K562 (cell line): Measurements from ENCODE around the gene TMEM203. TPM values are rescaled to one million over a fixed set of nuclear protein-coding genes. Genes with fewer than 3 reads are reported as not detected.

Source experiments
- ATAC-seq: fragments of 200-7000 bp; cut with Tn5 transposase; 3 replicates; pipeline ENCODE4 v1.9.1; 2020; ENCODE audit warnings: moderate library complexity
- BruUV-seq: library from RNA; stranded (reverse); fragments of 400-500 nt; replicated peaks from 2 replicates; lab custom pipeline; 2021; lab: Mats Ljungman, UMichigan
- CTCF ChIA-PET: fragments of 300-600 bp; formaldehyde crosslinking; extraction: SDS; loops from one replicate; lab custom pipeline; 2021; ENCODE audit warnings: low intra/inter-chr PET ratio; lab: Yijun Ruan, JAX
- POLR2A ChIA-PET: fragments of 300-600, 350-650 bp; sonication (Branson Sonifier 250); formaldehyde crosslinking; extraction: SDS; loops from one replicate; lab custom pipeline; 2021; ENCODE audit warnings: antibody characterized with exemption, inconsistent platforms; lab: Yijun Ruan, JAX
- DNase-seq, 4 experiments: peaks; one replicate each; pipeline versions ENCODE4 v3.0.0 to v3.0.0-alpha.2; 2011 to 2018; ENCODE audit warnings: low spot score in 3 of 4, mixed read lengths in 3 of 4; ENCODE audit errors: extremely low read depth in 1 of 4
- FAIRE-seq: peaks from 2 replicates; lab custom pipeline; 2011; peaks lifted over from hg19 to GRCh38; lab: Jason Lieb, UNC
- H2AFZ ChIP-seq: 2 replicates; pipeline ENCODE4 v1.6.0; 2011; ENCODE audit warnings: low read depth, low read length, control low read depth, inconsistent platforms
- H3K27ac ChIP-seq: fragments of 200-600 bp; 3 replicates; pipeline ENCODE4 v1.8.0; 2011; ENCODE audit warnings: low read depth, mild to moderate bottlenecking, control low read depth, inconsistent platforms, low read length, moderate library complexity, mixed read lengths; ENCODE audit errors: extremely low read depth
- H3K27me3 ChIP-seq, 2 experiments: fragments of 300-600 bp in 1 of 2; 2 replicates in 1 of 2; 3 replicates in 1 of 2; pipeline versions ENCODE4 v1.6.0 to v1.8.0; 2011; ENCODE audit warnings: inconsistent platforms in 2 of 2, low read length in 2 of 2, mild to moderate bottlenecking in 1 of 2, mixed read lengths in 1 of 2, moderate library complexity in 1 of 2; ENCODE audit not compliant: control insufficient read depth in 2 of 2, insufficient read depth in 2 of 2
- H3K36me3 ChIP-seq: fragments of 300-600 bp; 3 replicates; pipeline ENCODE4 v1.8.0; 2011; ENCODE audit warnings: mild to moderate bottlenecking, low read length, inconsistent platforms; ENCODE audit not compliant: control insufficient read depth, insufficient read depth
- H3K4me1 ChIP-seq, 2 experiments: fragments of 200-600 bp in 1 of 2; replicated peaks in 1 of 2; 2 replicates in 1 of 2; 3 replicates in 1 of 2; pipeline versions ENCODE4 v1.5.1 to v1.8.0; 2011; ENCODE audit warnings: inconsistent platforms in 2 of 2, low read length in 2 of 2, mild to moderate bottlenecking in 1 of 2, mixed read lengths in 1 of 2, moderate library complexity in 1 of 2; ENCODE audit not compliant: control insufficient read depth in 2 of 2, insufficient read depth in 2 of 2
- H3K4me2 ChIP-seq: 2 replicates; pipeline ENCODE4 v1.6.1; 2011; ENCODE audit warnings: low read length, control low read depth, inconsistent platforms, mixed read lengths; ENCODE audit not compliant: insufficient read depth
- H3K4me3 ChIP-seq: fragments of 200-600 bp; sonication (generic), shearing (Covaris generic); 2 replicates; pipeline ENCODE4 v1.5.1; 2016; ENCODE audit warnings: control low read depth, inconsistent platforms
- H3K79me2 ChIP-seq: fragments of 200-600 bp; 3 replicates; pipeline ENCODE4 v1.8.0; 2011; ENCODE audit warnings: low read length, inconsistent platforms; ENCODE audit not compliant: control insufficient read depth, insufficient read depth
- H3K9ac ChIP-seq, 2 experiments: 2 replicates each; pipeline versions ENCODE4 v1.6.0 to v1.6.1; 2011; ENCODE audit warnings: low read depth in 2 of 2, low read length in 2 of 2, control low read depth in 1 of 2, inconsistent platforms in 1 of 2, mild to moderate bottlenecking in 1 of 2, mixed read lengths in 1 of 2; ENCODE audit not compliant: insufficient read depth in 1 of 2
- H3K9me1 ChIP-seq: one replicate; pipeline ENCODE4 v1.6.0; 2011; ENCODE audit warnings: inconsistent platforms, mild to moderate bottlenecking, low read length, moderate library complexity; ENCODE audit not compliant: control insufficient read depth, insufficient read depth
- H3K9me3 ChIP-seq: replicated peaks from 2 replicates; pipeline ENCODE4 v1.5.1; 2011; ENCODE audit warnings: low read depth, low read length, inconsistent platforms; ENCODE audit not compliant: control insufficient read depth, insufficient read depth
- H4K20me1 ChIP-seq: replicated peaks from 2 replicates; pipeline ENCODE4 v1.6.1; 2011; ENCODE audit warnings: low read length, inconsistent platforms, mixed read lengths; ENCODE audit not compliant: control insufficient read depth, insufficient read depth
- ARID2 ChIP-seq: fragments of 450-650 bp; IDR thresholded peaks from 2 replicates; pipeline ENCODE4 v1.6.1; 2017; ENCODE audit warnings: antibody characterized with exemption, mild to moderate bottlenecking
- BMI1 ChIP-seq: fragments of 150-350 bp; IDR thresholded peaks from 2 replicates; pipeline ENCODE4 v1.6.1; 2014; ENCODE audit warnings: low read length
- CBFB ChIP-seq: sonication (generic); formaldehyde crosslinking; IDR thresholded peaks from 2 replicates; pipeline ENCODE4 v1.4.0; 2020; ENCODE audit warnings: mild to moderate bottlenecking, missing genetic modification reagents
- MAZ ChIP-seq, 2 experiments: fragments of 450-650 bp in 1 of 2; sonication (generic) in 1 of 2; formaldehyde crosslinking; IDR thresholded peaks in 1 of 2; conservative IDR thresholded peaks in 1 of 2; 2 replicates each; pipeline versions ENCODE4 v1.4.0 to v1.5.0; 2020; ENCODE audit warnings: mild to moderate bottlenecking in 1 of 2, missing genetic modification reagents in 1 of 2
- NEUROD1 ChIP-seq: fragments of 150-350 bp; IDR thresholded peaks from 2 replicates; pipeline ENCODE4 v1.6.1; 2014; ENCODE audit warnings: borderline replicate concordance, low read length, low read depth; ENCODE audit not compliant: partially characterized antibody
- NR2F6 ChIP-seq: fragments of 450-650 bp; formaldehyde crosslinking; IDR thresholded peaks from 2 replicates; pipeline ENCODE4 v1.4.0; 2020; ENCODE audit warnings: mild to moderate bottlenecking
- PHF20 ChIP-seq: fragments of 450-650 bp; IDR thresholded peaks from 2 replicates; pipeline ENCODE4 v1.6.1; 2018; ENCODE audit not compliant: partially characterized antibody
- SMARCA4 ChIP-seq: fragments of 450-650 bp; IDR thresholded peaks from 2 replicates; pipeline ENCODE4 v1.6.1; 2016
- SMARCE1 ChIP-seq: fragments of 450-650 bp; IDR thresholded peaks from 2 replicates; pipeline ENCODE4 v1.7.1; 2016; ENCODE audit warnings: mild to moderate bottlenecking
- TGIF2 ChIP-seq: sonication (generic); formaldehyde crosslinking; IDR thresholded peaks from 2 replicates; pipeline ENCODE4 v1.8.1; 2022; ENCODE audit warnings: mild to moderate bottlenecking, missing genetic modification reagents, moderate library complexity
- ZNF143 ChIP-seq: sonication (generic); formaldehyde crosslinking; IDR thresholded peaks from 2 replicates; pipeline ENCODE4 v1.9.0; 2022; ENCODE audit warnings: mild to moderate bottlenecking, missing genetic modification reagents
- ZNF165 ChIP-seq: fragments of 250-450 bp; sonication (Bioruptor Pico); IDR thresholded peaks from 2 replicates; pipeline ENCODE4 v1.4.0; 2020; ENCODE audit warnings: borderline replicate concordance
- ZNF175 ChIP-seq: fragments of 200-800 bp; sonication (Bioruptor generic); IDR thresholded peaks from 2 replicates; pipeline ENCODE4 v1.6.1; 2016; ENCODE audit warnings: low read depth, mild to moderate bottlenecking, missing genetic modification characterization, missing compliant biosample characterization
- ZNF347 ChIP-seq: fragments of 450-650 bp; formaldehyde crosslinking; IDR thresholded peaks from 2 replicates; pipeline ENCODE4 v1.4.0; 2020; ENCODE audit warnings: low read depth, mild to moderate bottlenecking, moderate library complexity
- ZNF41 ChIP-seq: fragments of 250-450 bp; sonication (Bioruptor Pico); conservative IDR thresholded peaks from 2 replicates; pipeline ENCODE4 v1.4.0; 2020; ENCODE audit warnings: mild to moderate bottlenecking
- ZNF696 ChIP-seq: fragments of 250-450 bp; sonication (Bioruptor Pico); conservative IDR thresholded peaks from 2 replicates; pipeline ENCODE4 v1.4.0; 2020; ENCODE audit warnings: mild to moderate bottlenecking, moderate library complexity
- WGBS: fragments of 100-300 bp; shearing (Covaris generic); methylation state at CpG from one replicate; pipeline ENCODE4 v1.1.6; 2016; ENCODE audit warnings: low coverage, mixed read lengths; ENCODE audit not compliant: insufficient coverage; ENCODE audit errors: missing lambda C conversion rate; 5-methylcytosine and 5-hydroxymethylcytosine counted together
- in situ Hi-C: fragments of 300-500 bp; cut with MboI; formaldehyde crosslinking; loops from 4 replicates; pipeline ENCODE4 v1.15.0; 2018; ENCODE audit warnings: inconsistent platforms, mixed read lengths
- intact Hi-C: fragments of 100-400 bp; cut with micrococcal nuclease; formaldehyde crosslinking; loops from 2 replicates; pipeline ENCODE4 v1.14.2; 2022
- polyA plus RNA-seq, 8 experiments: library from polyadenylated mRNA; depleted of rRNA in 4 of 8; stranded (reverse) in 5 of 8; unstranded in 3 of 8; fragments of >200 nt; fragmentation: Nextera tagmentation in 2 of 8; fragmentation: Illumina TruSeq in 1 of 8; extraction: Ambion mirVana in 2 of 8; extraction: Trizol in 1 of 8; gene quantifications; 2 replicates each; pipeline versions ENCODE4 v1.2.1 to v1.2.3, GENCODE V29; 2011 to 2014; ENCODE audit warnings: inconsistent platforms in 1 of 8, missing spikeins in 1 of 8
- total RNA-seq, 7 experiments: library from RNA; depleted of rRNA in 6 of 7; stranded (reverse); fragments of >200 nt in 6 of 7; fragmentation: Illumina TruSeq in 2 of 7; extraction: Trizol in 2 of 7; gene quantifications; 2 replicates each; pipeline versions ENCODE4 v1.2.1 to v1.2.3, GENCODE V29; 2011 to 2021; ENCODE audit warnings: low replicate concordance in 1 of 7
- TF ChIP-seq, protein P1 (sequence below), 3 experiments: fragments of 200-800 bp in 1 of 3; fragments of 250-450 bp in 1 of 3; fragments of 450-650 bp in 1 of 3; sonication (Bioruptor Pico) in 1 of 3; sonication (Bioruptor generic) in 1 of 3; formaldehyde crosslinking in 1 of 3; IDR thresholded peaks; 2 replicates each; pipeline versions ENCODE4 v1.6.1 to v1.8.0; 2016 to 2022; ENCODE audit warnings: mild to moderate bottlenecking in 2 of 3, missing genetic modification characterization in 2 of 3, missing compliant biosample characterization in 1 of 3, moderate library complexity in 1 of 3
- TF ChIP-seq, protein P2 (sequence below): fragments of 250-450 bp; sonication (Bioruptor Pico); IDR thresholded peaks from 2 replicates; pipeline ENCODE4 v1.4.0; 2020; ENCODE audit warnings: mild to moderate bottlenecking, moderate library complexity, borderline replicate concordance

TMEM203 gene
- total and polyA plus RNA-seq, 9 of the 15 experiments (the other 6 are each of a cell fraction or from before 2014, with no cell fraction given) = 8.8 to 59.5 (median 37.6) TPM

GRCh38 chr9:137165250-137165836 is 40.1 kb downstream of the TMEM203 start:
- no peak overlapping the region for H3K4me3 ChIP-seq
- H3K27ac ChIP-seq = no peak overlapping the region
- H3K36me3 ChIP-seq = no peaks in the 10 kb centered on the region
- no peak overlapping the region for H3K4me2 ChIP-seq
- H3K4me1 ChIP-seq = peaks cover 0 to 99% of the 10 kb centered on the region in 2 experiments; a peak in 2 of 5 replicates
- in situ Hi-C loops = no loop called here
- H3K9me1 ChIP-seq = no peaks in the 10 kb centered on the region
- ATAC-seq (no peak), FAIRE-seq (no peak), DNase-seq (no peak)
- H3K9ac ChIP-seq = 0 out of 4 replicates have a peak overlapping the region, but pooled peaks of 1 of the 2 experiments have one; percentile 71
- POLR2A ChIA-PET = interaction anchor here (0.6 to 1.4 kb wide), 4 partner anchors 7 to 79 kb away, joined by 3 to 4 read pairs (median 4); no protein-coding TSS in a partner anchor
- no peak overlapping the region for H2AFZ ChIP-seq
- 33% methylated on average over 20 of the region's 32 CpGs for WGBS
- CTCF ChIA-PET = no interaction called here
- H3K27me3 ChIP-seq = peaks cover 29 to 47% of the 10 kb centered on the region in 2 experiments; a peak in 4 of 5 replicates
- no peaks in the 10 kb centered on the region for H3K9me3 ChIP-seq
- H3K79me2 ChIP-seq = no peaks in the 10 kb centered on the region
- intact Hi-C loops = no loop called here
- BruUV-seq = no TSS peak
- no peaks in the 10 kb centered on the region; the same call in 1 of the 2 replicates for H4K20me1 ChIP-seq
- TF ChIP-seq PHF20 (no peak), ZNF347 (no peak), ZNF143 (CRISPR knock-in tag) (no peak), TGIF2 (CRISPR knock-in tag) (no peak), ARID2 (no peak), SMARCE1 (no peak), ZNF165 (CRISPR knock-in tag) (no peak), ZNF41 (no peak), NEUROD1 (no peak), MAZ (CRISPR knock-in tag; conservative IDR thresholded peaks at IDR 0.05 in 1 of 2, IDR thresholded peaks at IDR 0.05 in 1 of 2) (no peak), ZNF696 (CRISPR knock-in tag) (no peak), BMI1 (no peak), SMARCA4 (no peak), ZNF175 (no peak), NR2F6 (CRISPR knock-in tag) (no peak), CBFB (CRISPR knock-in tag) (no peak)
- TF ChIP-seq, protein P1, sequence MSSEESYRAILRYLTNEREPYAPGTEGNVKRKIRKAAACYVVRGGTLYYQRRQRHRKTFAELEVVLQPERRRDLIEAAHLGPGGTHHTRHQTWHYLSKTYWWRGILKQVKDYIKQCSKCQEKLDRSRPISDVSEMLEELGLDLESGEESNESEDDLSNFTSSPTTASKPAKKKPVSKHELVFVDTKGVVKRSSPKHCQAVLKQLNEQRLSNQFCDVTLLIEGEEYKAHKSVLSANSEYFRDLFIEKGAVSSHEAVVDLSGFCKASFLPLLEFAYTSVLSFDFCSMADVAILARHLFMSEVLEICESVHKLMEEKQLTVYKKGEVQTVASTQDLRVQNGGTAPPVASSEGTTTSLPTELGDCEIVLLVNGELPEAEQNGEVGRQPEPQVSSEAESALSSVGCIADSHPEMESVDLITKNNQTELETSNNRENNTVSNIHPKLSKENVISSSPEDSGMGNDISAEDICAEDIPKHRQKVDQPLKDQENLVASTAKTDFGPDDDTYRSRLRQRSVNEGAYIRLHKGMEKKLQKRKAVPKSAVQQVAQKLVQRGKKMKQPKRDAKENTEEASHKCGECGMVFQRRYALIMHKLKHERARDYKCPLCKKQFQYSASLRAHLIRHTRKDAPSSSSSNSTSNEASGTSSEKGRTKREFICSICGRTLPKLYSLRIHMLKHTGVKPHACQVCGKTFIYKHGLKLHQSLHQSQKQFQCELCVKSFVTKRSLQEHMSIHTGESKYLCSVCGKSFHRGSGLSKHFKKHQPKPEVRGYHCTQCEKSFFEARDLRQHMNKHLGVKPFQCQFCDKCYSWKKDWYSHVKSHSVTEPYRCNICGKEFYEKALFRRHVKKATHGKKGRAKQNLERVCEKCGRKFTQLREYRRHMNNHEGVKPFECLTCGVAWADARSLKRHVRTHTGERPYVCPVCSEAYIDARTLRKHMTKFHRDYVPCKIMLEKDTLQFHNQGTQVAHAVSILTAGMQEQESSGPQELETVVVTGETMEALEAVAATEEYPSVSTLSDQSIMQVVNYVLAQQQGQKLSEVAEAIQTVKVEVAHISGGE (CRISPR knock-in tag; IDR thresholded peaks at IDR 0.05) = no peak
- TF ChIP-seq, protein P2, sequence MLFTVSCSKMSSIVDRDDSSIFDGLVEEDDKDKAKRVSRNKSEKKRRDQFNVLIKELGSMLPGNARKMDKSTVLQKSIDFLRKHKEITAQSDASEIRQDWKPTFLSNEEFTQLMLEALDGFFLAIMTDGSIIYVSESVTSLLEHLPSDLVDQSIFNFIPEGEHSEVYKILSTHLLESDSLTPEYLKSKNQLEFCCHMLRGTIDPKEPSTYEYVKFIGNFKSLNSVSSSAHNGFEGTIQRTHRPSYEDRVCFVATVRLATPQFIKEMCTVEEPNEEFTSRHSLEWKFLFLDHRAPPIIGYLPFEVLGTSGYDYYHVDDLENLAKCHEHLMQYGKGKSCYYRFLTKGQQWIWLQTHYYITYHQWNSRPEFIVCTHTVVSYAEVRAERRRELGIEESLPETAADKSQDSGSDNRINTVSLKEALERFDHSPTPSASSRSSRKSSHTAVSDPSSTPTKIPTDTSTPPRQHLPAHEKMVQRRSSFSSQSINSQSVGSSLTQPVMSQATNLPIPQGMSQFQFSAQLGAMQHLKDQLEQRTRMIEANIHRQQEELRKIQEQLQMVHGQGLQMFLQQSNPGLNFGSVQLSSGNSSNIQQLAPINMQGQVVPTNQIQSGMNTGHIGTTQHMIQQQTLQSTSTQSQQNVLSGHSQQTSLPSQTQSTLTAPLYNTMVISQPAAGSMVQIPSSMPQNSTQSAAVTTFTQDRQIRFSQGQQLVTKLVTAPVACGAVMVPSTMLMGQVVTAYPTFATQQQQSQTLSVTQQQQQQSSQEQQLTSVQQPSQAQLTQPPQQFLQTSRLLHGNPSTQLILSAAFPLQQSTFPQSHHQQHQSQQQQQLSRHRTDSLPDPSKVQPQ = no peak
